ENCODE measurements around the gene TAS2R14.

The TAS2R14 gene, protein sequence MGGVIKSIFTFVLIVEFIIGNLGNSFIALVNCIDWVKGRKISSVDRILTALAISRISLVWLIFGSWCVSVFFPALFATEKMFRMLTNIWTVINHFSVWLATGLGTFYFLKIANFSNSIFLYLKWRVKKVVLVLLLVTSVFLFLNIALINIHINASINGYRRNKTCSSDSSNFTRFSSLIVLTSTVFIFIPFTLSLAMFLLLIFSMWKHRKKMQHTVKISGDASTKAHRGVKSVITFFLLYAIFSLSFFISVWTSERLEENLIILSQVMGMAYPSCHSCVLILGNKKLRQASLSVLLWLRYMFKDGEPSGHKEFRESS

GRCh38 chr12:10939163-10939562, at the start of gene TAS2R14:
Gene TAS2R14, minus strand, starts transcription at chr12:10939263. Its CDS starts 56 bp downstream, at chr12:10939207.
- DNase-seq = no peak

- no peak for DNase-seq
Measured at GRCh38 chr12:10986812-10987211, 47.7 kb upstream of the TAS2R14 start, which contains the start of gene TAS2R50. Gene TAS2R50, minus strand, starts transcription at chr12:10986912. Its CDS starts 52 bp downstream, at chr12:10986860.

GRCh38 chr12:10982244-10982643, 43.2 kb upstream of the TAS2R14 start:
- DNase-seq = no peak

GRCh38 chr12:10974965-10975364, 35.9 kb upstream of the TAS2R14 start:
- DNase-seq = no peak

- no peak for DNase-seq
Measured at GRCh38 chr12:10968765-10969456, 29.8 kb upstream of the TAS2R14 start.

- DNase-seq = no peak
Measured at GRCh38 chr12:10967409-10967808, 28.3 kb upstream of the TAS2R14 start.

- DNase-seq = no peak
Measured at GRCh38 chr12:10966314-10966713, 27.3 kb upstream of the TAS2R14 start.

DNA sequence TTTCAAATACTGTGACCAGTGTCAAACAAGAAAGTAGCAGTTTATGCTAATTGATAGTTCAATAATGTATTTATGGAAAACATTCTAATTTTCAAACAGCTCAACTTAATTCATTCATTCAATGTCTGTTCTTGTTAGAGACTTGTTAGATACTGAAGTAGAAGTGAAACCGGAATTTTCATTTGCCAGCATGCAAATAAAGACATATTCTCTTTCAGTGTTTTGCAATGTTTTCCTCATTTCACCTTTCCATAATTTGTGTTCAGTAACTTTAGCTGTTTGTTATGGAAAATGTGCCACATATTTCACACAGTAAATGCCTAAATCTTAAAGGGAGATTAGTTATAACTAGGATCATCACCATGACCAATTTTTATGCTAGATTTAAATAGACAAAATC, 26.4 kb upstream of the TAS2R14 start:
- no peak for DNase-seq

GRCh38 chr12:10960211-10960610, 21.1 kb upstream of the TAS2R14 start:
- no peak for DNase-seq

- DNase-seq = no peak
Measured at GRCh38 chr12:10959804-10960203, 20.7 kb upstream of the TAS2R14 start.

- no peak for DNase-seq
Measured at GRCh38 chr12:10957741-10958140, 18.7 kb upstream of the TAS2R14 start.

- DNase-seq = no peak
Measured at GRCh38 chr12:10956085-10956484, 17.0 kb upstream of the TAS2R14 start.

GRCh38 chr12:10952645-10953044, 13.6 kb upstream of the TAS2R14 start:
- no peak for DNase-seq

- DNase-seq = no peak
Measured at GRCh38 chr12:10943167-10943566, 4.1 kb upstream of the TAS2R14 start.

DNA sequence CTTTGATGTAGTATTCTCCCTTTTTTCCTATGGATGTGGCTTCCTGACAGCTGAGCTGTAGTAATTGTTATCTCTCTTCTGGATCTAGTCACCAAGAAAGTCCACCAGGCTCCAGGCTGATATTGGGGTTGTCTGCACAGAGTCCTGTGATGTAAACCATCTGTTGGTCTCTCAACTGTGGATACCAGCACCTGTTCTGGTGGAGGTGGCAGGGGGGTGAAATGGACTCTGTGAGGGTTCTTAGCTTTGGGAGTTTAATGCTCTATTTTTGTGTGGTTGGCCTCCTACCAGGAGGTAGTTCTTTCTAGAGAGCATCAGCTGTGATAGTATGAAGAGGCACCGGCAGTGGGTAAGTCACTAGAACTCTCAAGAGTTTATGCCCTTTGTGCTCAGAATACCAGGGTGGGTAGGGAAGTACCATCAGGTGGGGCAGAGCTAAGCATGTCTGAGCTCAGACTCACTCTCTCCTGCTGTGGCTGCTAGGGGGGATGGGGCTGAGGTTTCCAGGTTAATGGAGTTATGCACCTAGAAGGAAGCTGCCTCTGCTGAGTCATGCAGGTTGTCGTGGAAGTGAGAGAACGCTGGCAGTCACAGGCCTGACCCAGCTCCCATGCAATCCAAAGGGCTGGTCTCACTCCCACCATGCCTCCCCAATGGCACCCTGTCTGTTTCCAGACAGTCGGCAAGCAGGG, 3.0 kb upstream of the TAS2R14 start:
- DNase-seq = no peak

DNA sequence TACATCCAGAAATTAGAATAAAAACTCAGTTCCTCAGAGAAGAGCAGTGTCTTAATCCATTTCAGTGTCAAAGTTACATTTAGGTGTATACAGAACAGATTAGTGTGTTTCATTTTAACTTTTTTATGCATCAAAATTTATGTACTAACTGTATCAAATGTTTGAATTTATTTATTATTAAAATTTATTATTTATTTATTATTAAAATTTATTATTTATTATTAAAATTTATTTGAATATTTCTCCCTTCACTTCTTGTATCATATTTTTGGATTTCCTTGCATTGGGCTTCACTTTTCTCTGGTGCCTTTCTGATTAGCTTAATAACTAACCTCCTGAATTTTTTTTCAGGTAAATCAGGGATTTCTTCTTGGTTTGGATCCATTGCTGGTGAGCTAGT, 2.3 kb upstream of the TAS2R14 start:
- no peak for DNase-seq

- DNase-seq = no peak
Measured at GRCh38 chr12:10940389-10940788, 1.3 kb upstream of the TAS2R14 start.

DNA sequence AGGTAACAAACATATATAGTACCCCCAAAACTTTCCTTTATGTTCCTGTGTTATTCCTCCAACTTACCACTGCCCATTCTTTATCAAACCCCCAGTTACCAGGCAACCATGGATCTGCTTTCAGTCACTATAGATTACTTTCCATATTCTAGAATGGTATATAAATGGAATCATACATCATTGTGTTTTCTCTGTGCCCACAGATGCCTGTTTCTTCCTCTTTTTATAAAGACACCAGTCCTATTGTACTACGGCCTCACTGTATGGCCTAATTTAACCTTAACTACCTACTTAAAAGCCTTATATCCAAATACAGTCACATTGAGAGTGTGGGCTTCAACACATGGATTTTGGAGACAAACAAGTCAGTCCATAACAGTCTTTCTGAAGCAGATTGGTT, 2.6 kb downstream of the TAS2R14 start:
- no peak for DNase-seq

DNA sequence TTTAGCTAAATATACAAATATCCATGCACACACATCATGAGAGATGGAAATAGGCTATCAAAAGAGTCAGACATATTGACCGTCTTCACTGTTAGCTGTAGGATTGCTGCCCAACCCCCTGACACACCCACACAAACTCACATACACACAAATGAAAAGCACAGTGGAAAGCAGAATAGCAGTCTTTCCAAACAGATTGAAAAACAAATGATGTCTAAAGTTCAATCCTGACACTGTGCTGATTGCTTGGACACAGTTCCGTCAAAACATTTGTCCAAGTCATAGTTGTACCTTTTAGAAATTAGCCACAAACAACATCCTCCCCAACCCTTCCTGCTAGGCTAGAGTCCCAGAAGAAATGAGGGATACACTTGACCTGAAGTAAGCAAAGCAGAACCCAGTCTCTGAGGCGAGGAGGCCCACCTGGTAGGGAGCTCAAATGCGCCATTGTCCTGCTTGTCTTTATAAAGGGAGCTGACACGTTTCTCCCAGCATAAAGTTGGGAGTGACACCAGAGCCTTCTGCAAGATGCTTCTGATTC, 10.2 kb downstream of the TAS2R14 start, which contains the start of gene PRH2:
Gene PRH2 (plus strand): TSS at position 491 of the 541 bp plus-strand sequence. CDS start 38 bp downstream, at position 529.
- DNase-seq = no peak

DNA sequence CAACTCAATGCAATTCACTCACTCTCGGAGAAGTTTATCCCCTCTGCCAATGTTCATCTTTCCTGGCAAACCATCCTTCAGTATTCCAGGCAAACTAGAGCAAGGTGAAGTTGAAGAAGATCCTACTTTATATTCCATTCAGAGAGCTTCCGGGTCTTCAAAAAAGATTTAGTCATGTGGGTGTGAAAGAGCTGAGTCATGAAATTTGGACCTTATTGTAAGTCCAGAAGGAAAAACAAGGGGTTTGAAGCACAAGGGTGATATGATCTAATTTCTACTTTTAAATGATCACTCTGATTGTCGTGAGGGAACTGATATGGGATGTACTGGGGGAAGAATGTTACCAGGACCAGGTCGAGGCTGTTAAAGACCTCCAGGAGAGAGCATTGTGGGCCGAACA, 12.8 kb downstream of the TAS2R14 start:
- DNase-seq = no peak

- DNase-seq = no peak
Measured at GRCh38 chr12:10919809-10920208, 19.3 kb downstream of the TAS2R14 start.

GRCh38 chr12:10910380-10910779, 28.7 kb downstream of the TAS2R14 start:
- DNase-seq = no peak

- DNase-seq = no peak
Measured at GRCh38 chr12:10909462-10909861, 29.6 kb downstream of the TAS2R14 start, which contains the start of gene TAS2R13. Gene TAS2R13, minus strand, starts transcription at chr12:10909562. Its CDS starts 264 bp downstream, at chr12:10909298.

Measured in activated effector memory CD4-positive, alpha-beta T cell treated with anti-CD3 and anti-CD28 coated beads, Interleukin-2, amount 50 U/mL, for 16 hours (primary cell).